GM18499 (cell line): ENCODE data around the gene CDKN1C.

Experiments
- ATAC-seq: cut with Tn5 transposase; IDR thresholded peaks from one replicate; pipeline ENCODE4 v1.9.1; 2021; ENCODE audit warnings: moderate number of reproducible peaks; ENCODE audit not compliant: insufficient read depth, unreplicated experiment

Gene CDKN1C

DNA sequence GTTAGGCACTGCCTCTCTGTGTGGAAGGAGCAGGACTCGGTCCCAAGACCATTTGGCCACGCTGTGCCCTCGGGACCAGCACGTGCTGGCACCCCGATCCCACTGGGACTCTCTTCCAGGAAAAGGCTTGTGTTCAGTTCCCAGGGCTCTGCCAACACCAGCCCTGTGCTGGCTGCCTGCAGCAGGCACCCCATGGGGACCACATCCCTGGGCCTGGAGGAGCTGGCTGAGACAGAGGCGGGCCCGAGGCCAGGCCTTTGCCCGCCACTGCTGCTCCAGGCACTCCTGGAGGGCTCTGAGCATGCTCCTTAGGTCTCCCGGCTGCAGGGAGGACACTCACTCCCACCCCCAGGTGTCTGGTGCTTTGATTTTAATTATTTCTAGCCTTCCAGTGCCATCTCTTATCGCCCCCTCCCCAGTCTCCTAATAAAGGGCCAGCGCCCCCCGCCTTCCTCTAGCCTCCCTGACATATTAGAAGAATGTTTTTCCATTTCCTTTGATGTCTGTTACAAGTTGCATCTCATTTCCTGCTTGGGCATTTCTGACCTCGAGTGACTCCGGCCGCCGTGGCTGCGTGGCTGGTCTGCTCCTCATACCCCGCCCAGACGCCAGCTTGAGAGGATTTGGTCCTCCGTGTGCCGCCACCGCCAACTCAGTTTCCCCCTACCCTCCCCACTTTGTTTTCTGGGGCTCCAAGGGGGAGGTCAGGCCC, 14.4 kb downstream of the CDKN1C start:
- no peak for ATAC-seq

DNA sequence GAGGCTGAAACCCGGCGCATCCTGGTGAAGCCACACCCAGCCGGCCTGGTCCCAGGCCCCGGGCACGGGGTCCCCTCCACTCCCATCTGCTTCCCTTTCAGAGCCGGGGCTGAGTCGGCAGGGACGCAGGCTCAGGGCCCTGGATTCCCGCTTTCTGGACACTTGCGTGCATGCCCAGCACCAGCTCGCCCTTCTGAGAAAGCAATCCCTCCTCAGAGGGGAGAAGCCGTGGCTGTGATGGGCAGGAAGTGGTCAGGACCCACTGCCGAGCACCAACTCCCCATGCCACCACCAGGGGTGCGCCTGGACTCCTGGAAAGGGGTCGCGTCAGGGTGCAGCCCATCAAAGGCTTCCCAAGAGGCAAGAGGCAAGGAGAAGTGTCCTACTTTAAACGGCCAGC, 15.1 kb downstream of the CDKN1C start:
- ATAC-seq: no peak

DNA sequence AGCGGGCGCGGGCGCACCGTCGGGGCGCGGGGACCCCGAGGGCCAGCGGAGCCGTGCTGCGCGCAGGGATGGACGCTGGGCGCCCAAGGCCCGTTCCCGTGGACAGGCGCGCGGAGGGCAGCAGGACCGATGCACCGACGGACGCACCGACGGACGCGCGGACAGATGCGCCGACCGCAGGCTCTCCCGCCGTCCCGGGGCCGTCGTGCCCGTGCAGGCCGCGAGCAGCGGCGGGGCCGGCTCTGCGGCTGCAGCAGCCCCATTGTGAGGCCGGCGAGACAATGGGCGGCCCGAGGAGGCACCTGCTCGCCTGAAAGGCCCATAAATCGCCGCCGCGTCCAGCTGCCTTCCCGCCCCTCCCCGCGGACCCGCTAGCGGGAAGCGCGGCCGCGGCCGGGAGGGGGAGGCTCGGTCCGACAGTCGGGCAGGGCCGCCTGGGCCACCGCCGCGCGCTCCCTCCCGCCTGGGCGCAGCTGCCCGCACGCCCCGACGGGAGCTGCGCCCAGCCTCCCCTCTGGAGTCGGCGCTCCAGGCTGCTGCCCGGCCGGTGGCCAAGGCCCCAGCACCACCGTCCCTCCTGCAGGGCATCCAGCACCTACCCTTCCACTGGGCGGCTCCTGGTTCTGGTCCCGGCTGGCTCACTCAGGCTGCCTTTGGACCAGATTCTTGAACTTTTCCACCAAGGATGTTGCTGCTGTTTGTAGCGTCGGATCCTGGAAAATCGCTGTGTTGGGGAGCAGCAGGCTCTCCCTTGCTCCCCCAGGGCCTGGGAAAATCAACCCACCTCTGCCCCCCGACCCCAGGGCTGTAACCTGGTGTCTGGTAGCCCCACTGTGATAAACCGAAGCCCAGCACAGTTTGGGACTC, 15.8 kb downstream of the CDKN1C start:
- ATAC-seq: no peak

DNA sequence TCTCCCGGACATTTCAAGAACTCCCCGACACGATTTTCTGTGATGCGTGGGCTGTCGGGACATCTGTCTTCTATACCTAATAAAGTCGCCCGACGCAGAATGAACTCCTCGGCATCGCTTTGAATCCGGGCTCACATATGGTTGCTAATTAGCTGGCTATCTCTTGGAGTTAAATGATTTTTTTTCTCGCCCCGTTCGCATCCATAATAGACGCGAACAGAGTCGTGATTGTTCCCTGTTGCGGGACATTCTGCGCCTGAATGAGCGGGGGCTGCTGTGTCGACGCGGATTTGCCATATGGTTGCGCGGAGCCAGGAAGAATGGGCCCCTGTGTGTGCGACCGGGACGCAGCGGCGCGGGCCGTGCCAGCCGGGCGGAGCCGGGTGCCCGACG, 16.4 kb downstream of the CDKN1C start:
- ATAC-seq: no peak

DNA sequence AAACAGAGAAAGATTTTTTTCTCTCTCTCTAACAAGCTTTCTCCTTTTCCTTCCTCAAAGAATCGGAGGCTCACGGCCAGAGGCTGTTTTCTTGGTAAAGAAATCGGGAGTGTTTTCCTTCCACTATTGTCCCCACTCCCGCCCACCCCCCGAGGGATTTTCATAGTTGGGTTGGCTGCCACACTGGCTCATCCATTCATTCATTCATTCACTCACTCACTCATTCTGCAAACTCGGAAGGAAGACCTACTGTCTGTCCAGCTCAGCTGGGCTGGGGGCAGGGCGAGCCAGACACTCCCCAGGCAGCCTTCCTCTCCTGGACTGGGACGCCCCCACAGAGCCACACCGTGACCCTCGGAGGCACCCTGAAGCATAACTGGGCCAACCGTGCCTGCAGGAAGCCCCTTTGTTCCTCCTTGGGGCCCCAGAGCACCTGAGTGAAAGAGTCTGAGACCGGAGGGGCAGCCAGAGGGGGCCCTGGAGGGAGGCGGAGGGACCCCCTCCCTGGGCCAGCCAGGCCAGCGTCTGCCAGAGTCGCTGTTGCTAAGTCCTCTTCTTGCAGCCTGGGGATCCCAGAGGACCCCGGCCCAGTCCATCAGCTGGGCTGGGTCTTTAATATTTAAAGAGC, 17.0 kb downstream of the CDKN1C start:
- ATAC-seq: no peak

DNA sequence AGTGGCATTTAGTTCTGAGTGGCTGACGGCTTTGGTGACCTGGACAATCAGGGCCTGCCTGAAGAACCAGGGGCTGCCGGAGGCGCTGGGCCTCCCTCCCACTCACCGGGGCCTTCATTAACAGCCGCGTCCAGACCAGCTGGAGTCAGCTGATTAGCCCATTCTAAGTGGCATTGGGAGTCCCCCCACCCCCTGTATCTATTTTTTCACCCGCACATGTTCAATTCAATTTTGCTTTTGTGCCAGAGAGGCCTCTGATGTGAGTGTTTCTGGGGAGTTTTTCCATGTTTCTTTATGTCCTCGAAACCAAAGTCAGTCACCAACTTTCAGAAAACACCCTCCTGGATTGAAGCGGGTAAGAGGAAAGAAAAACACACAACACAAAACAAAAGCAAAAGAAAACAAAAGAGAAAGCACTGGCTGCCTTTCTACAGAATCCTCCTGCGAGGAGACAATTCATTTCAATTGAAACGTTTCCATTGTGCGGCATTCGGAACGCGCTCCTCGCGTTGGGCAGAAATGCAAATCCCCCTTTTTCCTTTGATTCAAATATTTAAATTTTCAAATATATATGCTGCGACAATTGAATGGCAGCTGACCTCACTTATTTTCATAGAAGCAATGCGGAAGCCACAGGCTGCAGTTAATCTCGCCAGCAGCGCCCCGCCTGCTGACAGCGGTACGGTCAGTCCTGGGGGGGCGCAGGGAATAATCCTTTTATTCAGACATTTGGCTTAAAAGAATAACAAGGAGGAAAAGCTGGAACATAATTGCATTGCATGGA, 17.7 kb downstream of the CDKN1C start:
- ATAC-seq: no peak

DNA sequence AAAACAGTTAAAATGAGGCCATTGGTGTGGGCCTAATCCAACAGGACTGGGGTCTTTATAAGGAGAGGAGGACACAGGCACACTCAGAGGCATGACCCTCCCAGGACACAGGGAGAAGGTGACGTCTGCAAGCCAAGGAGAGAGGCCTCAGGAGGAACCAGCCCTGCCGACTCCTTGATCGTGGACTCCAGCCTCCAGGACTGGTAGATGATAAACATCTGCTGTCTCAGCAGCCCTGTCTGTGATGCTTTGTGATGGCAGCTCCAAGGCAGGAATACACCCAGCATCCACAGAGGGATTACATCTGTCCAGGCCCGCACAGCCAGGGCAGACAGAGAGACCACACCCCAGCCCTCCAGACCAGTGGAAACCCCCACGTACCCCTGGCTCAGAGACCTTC, 18.4 kb downstream of the CDKN1C start:
- ATAC-seq: no peak

DNA sequence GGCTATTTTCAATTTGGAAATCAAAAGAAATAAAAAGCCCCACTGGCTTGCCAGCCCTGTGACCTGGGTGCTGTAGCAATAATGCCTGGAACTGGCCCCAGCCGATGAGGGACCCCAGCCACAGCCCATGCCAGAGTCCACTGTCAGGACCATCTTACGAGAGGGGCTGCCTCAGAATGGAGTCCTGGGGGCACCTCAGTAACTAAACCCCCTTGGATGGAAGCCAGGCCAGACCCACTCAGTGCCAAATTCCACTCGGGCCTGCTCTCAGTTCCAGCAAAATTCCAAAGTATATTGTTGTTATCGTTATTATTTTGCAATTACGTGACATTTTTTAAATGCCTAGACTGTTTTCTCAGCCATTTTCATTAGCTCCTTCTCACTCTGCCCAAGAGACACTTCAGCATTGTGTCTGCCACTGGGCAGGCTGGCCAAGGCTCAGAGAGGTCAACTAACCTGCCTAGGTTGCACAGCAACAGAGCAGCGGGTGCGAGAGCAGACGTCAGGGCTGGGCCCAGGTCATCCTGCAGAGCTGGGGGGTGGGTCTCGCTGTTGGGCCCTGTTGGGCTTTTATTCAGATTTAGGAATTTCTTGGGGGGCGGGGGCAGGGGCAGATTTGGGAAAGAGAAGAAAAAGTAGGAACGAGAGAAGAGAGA, 19.5 kb downstream of the CDKN1C start:
- ATAC-seq: no peak

DNA sequence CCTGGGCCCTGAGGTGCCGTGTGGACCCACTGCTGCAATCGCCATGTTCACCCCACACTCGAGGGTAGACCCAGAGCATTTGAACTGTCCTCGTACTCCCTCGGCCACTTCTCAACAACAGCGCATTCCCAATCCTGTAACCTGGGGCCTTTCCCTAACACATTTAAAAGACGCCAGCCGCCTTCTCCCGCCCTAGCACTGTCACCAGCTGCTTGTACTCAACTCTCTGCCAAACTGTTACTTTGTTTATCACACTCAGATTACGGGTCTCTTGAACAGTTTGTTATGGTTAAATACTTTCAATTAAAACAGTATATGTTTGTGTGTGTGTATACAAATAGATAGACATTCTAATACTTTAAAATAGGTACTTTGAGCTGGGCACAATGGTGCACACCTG, 20.7 kb downstream of the CDKN1C start:
- no peak for ATAC-seq

DNA sequence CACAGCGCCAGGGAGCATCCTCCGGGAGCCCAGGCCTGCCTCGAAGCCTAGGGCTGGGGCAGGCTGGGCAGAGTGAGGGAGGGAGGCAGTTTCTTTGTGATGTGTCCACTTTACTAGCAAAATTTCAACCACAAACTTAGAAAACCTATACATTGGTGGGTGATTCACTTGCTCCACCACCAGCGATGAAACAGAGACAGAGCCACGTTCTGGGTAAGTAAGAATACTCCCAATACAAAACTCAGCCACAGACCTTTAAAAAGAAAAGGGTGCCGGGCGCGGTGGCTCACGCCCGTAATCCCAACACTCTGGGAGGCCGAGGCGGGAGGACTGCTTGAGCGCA, 22.3 kb downstream of the CDKN1C start:
- ATAC-seq: no peak

DNA sequence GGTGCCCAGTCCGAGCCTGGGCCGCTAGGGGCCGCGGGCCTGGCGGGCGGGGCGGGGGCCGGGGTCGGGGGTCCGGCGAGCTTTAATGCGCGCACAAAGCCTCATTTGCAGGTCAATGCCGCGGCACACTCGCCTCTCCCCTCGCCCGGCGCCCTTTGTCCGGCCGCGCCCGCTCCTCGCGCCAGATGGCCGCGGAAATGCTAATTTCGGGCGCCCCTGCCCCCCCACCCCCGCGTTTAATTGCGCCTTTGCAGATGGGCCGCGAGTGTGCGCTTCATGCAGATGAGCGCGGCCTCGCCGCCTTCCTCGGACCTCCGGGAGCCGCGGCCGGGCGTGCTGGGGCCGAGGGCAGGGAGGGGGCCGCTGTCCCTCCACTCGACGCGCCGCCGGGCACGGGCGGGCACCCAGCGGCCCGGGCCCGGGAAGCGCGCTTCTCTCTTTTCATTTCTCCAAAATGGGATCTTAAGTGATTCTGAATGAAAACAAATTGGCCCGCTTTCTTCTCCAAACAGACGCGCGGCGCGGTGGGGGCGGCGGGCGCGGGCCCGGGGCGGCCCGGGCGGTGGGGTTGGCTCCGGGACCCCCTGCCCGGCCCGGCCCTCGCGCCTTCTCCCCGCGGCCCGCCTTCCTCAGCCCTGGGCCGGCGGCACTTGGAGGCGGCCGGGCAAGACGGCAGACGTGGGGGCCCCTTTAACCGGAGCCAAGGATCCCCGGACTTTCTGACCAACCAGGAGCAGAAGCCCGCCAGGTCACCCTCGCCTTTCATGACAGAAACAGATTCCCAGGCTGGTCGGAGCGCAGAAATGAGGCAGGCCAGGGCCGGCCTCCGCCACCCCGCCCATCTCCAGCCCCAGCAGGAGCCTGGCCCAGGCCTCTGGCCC, 22.9 kb downstream of the CDKN1C start:
- ATAC-seq: no peak

DNA sequence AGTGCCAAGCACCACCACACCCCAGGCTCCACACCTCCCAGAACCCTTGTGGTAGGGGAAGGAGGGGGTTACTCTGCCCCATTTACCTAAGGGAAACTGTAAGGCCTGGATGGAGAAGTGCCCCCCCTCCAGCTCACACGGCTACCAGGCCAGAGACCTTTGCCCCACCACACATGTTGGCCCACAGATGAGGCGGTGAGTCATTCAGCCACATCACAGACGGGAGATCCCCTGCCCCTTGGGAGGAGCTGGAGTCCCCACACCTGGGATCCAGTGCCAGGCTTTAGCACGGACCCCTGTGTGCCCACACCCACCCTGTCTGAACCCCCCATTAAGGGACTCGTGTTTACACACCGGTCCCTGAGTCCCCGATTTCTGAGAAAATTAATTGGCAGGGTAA, 24.9 kb downstream of the CDKN1C start:
- no peak for ATAC-seq

DNA sequence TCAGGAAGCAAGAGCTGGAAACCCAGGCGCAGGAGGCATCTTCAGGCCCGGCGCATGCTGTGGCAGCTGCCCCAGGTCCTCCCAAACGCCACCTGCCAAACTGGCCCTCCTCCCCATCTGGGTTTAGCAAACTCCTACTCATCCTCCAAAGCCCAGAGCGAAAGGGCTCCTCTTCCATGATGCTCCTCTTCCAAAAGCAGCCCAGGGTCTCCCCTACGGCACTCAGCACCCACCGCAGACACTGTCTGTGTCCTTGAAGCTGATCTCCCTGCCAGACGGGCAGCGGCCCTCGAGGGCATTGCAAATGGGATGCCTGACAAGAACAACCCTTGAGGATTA, 25.9 kb downstream of the CDKN1C start:
- no peak for ATAC-seq

DNA sequence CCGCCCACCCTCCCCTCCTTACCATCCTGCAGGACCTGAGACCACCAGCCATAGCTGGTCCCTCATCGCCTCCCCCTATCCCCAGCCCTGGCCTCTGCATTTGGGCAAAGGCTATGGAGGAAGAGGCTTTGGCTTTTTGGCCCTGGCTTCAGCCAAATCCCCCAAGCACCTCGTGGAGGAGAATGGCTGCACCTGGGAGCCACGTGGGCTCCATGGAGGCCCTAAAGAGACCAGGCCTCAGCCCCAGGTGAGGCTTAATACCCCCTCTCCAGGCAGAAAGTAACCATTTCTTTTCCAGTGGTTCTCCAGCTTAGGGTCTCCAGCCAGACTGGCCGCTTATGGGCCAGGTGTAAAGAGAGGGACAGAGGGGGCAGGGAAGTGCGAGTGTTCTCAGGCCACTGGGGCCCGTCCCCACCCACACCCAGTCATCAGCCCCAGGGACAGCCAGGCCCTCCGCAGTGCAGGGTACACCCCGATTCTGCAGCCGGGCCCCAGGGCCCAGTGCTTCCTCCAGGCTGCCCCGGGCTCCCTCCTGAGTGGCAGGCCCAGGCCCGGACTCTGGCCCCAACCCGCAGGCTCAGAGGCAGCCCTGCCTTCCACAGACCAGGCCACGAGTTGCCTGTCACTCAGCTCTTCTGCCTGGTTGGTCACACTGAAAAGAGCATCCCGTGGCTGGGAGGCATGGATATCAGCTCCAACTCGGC, 26.4 kb downstream of the CDKN1C start:
- ATAC-seq: no peak

DNA sequence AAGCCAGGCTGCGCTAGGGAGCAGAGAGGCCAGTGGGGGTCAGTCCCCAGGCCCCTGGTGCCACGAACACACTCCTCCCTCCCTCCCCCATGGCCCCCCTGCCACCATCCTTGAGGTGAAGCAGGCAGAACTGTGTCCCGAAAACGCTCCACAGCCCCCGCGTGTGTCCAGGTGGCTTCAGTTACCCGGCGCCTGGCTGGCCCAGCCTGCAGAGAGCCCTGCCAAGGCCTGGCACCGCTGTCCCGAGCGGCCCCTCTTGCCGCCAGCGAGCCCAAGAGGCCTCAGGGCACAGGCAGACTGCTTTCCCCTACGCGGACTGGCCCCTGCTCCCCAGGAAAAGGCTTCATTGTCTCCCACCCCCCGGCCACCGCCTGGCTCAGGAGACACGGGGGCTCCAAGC, 27.7 kb downstream of the CDKN1C start:
- ATAC-seq: no peak

DNA sequence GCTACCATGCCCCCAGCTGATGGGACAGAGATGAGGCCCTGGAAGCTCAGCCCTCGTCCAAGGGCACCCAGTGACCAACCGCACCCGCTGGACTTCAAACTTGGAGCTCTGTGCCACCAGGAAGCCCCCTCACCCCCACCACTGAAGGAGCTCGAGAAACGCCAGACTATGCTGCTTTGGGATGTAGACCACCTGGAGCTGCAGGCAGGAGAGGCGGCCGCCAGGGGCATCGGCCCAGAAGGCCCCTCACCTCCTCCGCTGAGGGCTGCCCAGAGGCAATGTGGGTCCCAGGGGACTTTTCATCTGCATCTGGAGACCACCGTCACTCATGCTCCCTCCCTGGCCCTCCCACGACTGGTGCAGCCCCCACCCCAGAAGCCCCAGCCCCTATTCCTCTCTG, 28.3 kb downstream of the CDKN1C start:
- ATAC-seq: no peak

DNA sequence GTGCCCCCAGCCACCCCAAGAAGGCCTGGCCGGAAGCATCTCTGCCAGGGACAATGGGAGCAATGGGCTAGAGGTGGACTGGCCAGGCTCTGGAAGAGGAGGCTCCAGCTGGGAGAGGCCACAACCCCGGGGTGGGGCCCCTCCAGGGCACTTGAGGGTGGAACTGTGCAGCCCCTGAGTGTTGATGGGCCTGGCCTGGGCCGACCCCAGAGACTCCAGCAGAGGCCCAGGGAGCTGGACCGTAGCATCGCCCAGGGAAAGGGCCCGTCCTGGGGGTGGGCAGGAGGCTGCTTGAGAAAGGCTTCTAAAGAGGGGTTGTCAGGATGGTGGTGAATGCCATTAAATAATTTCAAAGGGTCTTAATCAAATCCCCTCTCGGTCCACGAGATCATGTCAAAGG, 30.4 kb downstream of the CDKN1C start:
- ATAC-seq: no peak

DNA sequence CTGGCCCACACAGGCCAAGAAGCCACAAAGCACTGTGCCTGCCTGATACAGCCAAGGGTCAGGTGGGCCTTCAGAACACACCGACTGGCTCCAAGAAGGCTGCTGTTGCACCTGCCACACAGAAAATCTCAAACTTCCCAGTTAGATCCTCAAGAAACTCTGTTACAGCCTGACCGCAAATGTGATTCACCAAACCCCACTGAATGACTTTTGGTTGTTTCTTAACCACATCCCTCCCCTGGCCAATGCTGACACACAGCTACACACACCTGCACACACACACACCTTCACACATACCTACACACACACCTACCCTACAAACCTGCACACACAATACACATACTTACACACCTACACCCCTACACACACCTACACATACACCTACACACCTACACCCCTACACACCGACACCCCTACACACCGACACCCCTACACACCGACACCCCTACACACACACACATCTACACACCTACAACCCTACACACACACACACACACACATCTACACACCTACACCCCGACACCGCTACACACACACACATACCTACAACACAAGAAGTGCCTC, 31.5 kb downstream of the CDKN1C start:
- ATAC-seq: no peak

DNA sequence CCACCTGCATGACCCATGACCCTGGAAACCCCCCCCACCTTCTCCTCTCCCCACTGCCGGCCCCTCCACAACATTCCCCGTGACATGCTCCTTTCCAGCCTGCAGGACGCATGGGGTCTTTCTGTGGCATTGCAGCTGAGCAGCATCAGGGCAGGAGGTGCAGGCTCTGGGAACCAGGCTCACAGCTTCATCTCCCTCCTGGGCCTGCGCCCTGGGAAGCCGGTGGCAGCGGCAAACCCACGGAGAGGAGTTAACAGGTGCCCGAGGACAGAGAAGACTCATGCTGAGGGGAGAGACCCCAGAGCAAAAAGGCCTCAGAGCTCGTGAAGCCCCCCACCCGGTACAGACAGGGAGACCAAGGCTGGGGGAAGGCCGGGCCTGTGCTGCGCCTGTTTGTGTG, 32.2 kb downstream of the CDKN1C start:
- no peak for ATAC-seq
